Anterior cingulate cortex (tissue), 58 donors: ENCODE results near the gene GABRA5.

Experiments used
- DNase-seq, 58 donors: peaks; one replicate each; lab custom pipeline; 2025; lab: John Stamatoyannopoulos, UW

Gene GABRA5

DNA sequence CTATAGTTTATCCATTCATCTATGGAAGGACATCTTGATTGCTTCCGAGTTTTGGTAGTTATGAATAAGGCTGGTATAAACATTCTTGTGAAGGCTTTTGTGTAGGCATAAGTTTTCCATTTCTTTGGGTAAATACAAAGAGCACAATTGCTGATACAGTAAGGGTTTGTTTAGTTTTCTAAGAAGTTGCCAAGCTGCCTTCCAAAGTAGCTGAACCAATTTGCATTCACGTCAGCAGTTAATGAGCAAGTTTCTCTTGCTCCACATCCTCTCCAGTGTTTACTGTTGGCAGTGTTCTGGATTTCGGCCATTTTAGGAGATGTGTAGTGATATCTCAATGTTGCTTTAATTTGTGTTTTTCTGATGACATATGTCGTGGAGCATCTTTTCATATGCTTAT lies 34.2 kb downstream of the GABRA5 start:
- no peak for DNase-seq

DNA sequence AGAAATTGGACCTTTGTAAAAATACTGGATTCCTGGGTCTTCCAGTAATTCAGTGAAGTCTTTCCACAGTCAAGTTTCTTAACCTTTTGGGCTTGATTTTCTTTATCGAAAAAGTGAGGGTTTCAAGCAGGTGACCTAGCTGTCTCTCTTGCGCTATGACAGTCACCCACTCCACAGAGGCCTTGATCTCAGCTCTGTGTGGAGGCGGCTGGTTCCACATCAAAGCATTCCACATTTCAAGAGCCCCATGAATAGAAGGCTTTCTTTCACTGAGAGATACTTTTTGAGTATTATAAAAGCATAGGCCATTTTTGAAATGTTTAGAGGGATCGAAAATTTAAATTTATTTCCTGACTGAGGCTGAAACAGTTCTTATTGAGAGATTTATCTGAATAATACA lies 43.9 kb downstream of the GABRA5 start:
- DNase-seq: no peak

- DNase-seq: no peak
Observed at GRCh38 chr15:26921433-26921832, 54.6 kb downstream of the GABRA5 start.

- no peak for DNase-seq
Observed at GRCh38 chr15:26926081-26926480, 59.2 kb downstream of the GABRA5 start.

DNA sequence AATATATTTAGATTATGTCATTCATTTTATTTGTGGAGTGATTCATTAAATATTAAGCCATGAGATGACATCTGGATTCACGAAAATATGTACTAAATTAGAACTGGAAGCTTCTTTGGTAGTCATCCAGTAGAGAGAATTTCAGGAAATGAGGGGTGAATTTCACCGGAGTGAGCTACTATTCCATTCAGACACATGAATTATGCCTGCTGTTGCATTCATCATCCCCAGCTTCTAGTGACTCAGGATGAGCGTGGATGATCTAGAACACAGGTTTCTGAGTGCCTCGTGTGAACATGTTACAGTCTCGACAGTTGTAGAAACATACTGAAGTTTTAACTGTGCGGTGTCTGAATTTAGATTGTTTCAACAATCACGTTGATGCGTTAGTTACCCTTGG lies 61.2 kb downstream of the GABRA5 start:
- DNase-seq: no peak

DNA sequence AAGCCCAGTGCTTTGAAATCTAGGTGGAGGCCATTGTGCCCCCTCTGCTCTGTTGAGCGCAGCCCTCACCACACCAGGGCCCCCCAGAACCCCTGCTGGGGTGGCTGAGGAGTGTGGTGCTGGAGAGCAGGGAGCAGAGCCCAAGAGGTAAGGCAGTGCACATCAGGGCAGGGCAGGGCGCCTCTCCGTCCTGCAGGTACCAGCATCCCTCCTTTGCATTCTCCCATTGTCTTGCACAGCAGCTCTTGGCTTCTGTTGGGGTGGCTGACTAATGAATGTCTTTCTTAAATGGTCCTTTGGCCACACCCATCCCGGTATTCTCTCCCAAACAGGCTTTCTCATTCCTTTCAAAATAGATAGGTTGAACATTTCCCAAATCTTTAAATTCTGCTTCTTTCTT lies 62.7 kb downstream of the GABRA5 start:
- no peak for DNase-seq

GRCh38 chr15:26934848-26935247 lies 68.0 kb downstream of the GABRA5 start:
- no peak for DNase-seq

- DNase-seq: no peak
Observed at GRCh38 chr15:26935322-26935721, 68.5 kb downstream of the GABRA5 start.

DNA sequence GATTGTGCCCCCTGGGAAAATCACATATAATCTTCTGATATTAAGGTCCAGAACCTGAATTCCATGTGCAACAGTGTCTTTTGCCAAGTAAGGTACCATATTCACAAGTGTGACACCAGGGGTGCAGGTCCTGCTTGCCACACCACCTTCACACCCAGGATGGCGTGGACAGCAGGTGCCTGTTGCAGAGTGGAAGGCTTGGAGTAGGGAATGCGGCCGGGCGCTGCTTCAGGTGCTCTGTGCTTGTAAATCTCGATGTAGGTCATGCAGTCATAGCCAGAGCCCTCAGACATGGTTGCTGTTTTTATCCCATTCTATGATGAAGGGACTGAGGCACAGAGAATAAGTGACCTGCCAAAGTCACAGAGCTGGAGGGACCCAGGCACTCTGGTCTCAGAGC lies 69.6 kb downstream of the GABRA5 start:
- DNase-seq: no peak

GRCh38 chr15:26937134-26937533 lies 70.3 kb downstream of the GABRA5 start:
- no peak for DNase-seq

- DNase-seq: no peak
Observed at GRCh38 chr15:26939398-26939797, 72.5 kb downstream of the GABRA5 start.

DNA sequence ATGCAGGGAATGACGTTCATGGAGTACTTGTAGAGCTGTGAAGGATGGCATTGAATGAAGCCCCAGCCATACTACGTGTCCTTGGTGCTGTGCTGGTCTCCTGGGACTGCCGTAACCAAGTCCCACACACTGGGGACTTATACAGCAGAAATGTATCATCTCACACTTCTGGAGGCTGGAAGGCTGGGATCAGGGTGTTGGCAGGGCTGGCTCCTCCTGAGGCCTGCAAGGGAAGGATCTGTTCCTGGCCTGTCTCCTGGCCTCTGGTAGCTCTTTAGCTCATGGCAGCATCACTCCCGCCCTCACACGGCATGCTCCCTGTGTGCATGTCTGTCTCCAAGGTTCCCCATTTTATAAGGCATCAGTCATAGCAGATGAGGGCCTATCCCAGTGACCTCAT lies 74.6 kb downstream of the GABRA5 start:
- DNase-seq: no peak

DNA sequence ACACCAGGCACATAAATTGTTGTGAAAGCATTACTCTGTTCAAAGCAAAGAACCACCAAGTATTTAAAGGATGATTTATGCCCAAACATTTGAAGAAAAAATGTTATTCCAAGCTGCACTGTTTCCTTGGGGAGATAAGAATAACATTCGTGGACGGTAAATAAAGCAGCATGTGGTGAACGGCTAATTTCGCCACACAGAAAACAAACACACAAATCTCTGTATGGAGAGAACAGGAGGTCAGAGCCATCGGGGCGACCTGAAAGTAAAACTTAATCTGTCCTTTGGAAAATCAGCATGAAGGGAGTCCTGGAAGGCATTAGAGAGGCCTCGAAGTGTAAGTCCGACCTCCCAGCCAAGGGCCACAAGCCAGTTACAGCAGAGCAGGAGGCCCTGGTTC lies 77.0 kb downstream of the GABRA5 start:
- no peak for DNase-seq

DNA sequence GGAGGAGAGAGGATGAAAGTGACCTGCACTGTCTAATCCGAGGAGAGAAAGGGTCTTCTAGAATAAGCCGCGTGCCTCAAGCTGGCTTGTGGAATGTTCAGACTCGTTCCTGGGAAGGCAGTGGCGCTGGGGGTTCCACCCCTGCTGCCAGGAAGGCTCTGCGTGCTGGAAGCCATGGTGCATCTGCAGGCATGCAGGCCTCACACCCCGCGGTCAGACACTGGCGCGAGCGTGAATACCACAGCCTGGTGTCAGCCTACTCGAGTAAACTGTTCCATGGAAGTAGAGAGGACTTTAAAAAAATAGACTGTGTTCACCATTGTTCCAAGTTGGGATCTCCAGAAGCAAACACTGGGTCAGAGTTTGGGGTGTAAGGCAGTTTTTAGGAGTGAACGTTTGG lies 78.2 kb downstream of the GABRA5 start:
- no peak for DNase-seq

DNA sequence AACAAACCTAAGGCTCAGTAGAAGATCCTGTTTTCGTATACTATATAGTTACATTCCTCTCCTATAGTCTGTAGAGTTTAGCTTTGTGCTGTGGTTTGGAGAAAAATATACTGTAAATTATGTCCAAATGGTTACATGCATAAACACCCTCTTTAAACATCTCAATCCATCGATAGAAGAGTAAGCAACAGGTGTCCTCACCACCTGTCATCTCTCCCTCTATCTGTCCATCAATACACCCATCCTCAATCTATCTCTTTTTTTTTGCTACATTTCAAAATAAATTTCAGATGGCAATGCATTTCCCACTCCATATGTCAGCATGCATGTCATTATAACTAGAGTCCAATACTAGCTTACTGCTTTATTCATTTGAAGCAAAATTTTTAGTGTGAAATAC lies 83.1 kb downstream of the GABRA5 start:
- no peak for DNase-seq

GRCh38 chr15:26954403-26954802 lies 87.5 kb downstream of the GABRA5 start:
- no peak for DNase-seq

GRCh38 chr15:26967719-26968269 lies 100.9 kb downstream of the GABRA5 start:
- DNase-seq: peak in 20 of 58 donors; percentile 8 to 57 (median 40)

DNA sequence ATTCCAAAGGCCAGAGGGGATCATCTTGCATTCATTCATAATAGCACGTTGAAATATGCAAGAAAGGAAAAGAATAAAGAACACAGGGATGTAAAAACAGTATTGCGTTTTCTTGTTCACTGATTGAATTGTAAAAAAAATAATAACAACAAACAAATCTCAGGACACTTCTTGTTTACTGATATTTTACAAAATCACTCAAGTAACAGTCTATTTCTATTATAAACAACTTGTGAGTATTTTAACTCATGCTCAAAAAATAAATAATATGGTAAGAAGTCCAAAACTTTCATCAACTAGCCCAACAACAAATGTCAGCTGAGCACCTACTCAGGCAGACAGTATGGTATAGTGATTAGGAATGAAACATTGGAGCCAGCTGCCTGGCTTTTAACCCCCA lies 101.9 kb downstream of the GABRA5 start:
- DNase-seq: no peak

DNA sequence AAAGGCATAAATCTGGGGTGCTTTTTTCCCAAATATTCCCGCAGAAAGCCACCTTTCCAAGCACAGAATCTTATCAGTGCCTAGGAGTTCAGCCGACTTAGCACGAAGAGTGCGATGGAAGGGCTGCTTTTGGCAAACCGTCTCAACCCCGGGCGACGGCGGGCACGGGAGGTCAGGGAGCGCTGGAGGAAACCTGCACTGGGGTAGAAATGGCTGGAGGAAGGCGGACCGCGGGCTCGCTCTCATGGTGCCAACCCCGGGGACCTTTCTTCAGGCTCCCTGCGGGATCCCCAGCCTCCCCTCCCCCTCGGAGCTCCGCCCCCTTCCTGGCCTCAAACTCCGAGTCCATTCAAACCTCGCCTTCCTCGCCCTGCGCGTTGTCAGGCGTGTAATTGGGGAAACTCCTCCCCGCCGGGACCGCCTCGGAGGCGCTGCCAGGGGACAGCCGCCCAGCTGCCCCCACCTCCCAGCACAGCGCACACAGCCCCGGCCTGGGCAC lies 103.9 kb downstream of the GABRA5 start, which contains the start of gene GABRG3:
GABRG3 (plus strand) TSS at position 470 of the 499 bp plus-strand sequence.
- DNase-seq: peak in 12 of 58 donors; percentile 12 to 45 (median 36)

- peak in 7 of 58 donors; percentile 13 to 44 (median 17) for DNase-seq
Observed at GRCh38 chr15:26971271-26972018, 104.6 kb downstream of the GABRA5 start.

GRCh38 chr15:26972636-26973035 lies 105.8 kb downstream of the GABRA5 start:
- DNase-seq: peak in 10 of 58 donors; percentile 8 to 72 (median 16)
